ENCODE measurements around the gene SV2A. TPM values are rescaled to one million over a fixed set of nuclear protein-coding genes. Genes with fewer than 3 reads are reported as not detected.

The SV2A gene
- total RNA-seq, 2 donors from 2014 or later: 22.7 to 24.3 TPM

- peak overlapping the region; percentile 93 for H3K4me3 ChIP-seq
- peak overlapping the region; percentile 63 to 77 for H3K27ac ChIP-seq
- no peaks in the 10 kb centered on the region for H3K9me3 ChIP-seq
- ATAC-seq (ENCODE audit: insufficient number of reproducible peaks, low FRiP score, low read depth) (no peak), DNase-seq (ENCODE audit: low spot score) (no peak)
- peaks cover 13% of the 10 kb centered on the region for H3K36me3 ChIP-seq
- peaks cover 7 to 27% of the 10 kb centered on the region in 2 donors for H3K4me1 ChIP-seq (ENCODE audit: control insufficient read depth in 1 of 2, low read depth in 2 of 2)
- H3K27me3 ChIP-seq (replicated peaks; ENCODE audit: insufficient read depth): no peaks in the 10 kb centered on the region
- TF ChIP-seq CTCF (IDR thresholded peaks at IDR 0.05): no peak
Measured at GRCh38 chr1:149915429-149916192, 2.0 kb downstream of the SV2A start.

DNA sequence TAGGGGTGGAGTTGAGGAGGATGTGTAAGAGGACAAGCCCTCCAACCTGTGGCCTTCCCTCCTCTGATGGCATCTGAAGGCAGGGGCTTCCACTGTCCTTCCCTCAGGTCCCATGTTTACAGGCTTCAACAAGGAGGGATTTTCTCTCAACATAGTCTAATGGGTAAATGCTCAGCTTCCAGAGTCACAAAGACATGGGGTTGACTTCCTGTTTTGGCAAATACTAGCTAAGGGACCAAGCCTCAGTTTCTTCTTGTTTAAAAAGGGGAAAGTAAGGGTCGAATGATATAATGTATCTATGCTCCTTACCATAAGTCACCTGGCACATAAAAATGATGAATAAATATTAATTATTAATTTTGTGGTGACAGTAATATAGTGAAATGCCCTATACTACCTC lies 3.1 kb downstream of the SV2A start:
- Histone ChIP-seq H3K4me3 (no peak overlapping the region), H3K4me1 (ENCODE audit: control insufficient read depth in 1 of 2, low read depth in 2 of 2) (peaks cover 7 to 27% of the 10 kb centered on the region in 2 donors), H3K27me3 (replicated peaks; ENCODE audit: insufficient read depth) (no peaks in the 10 kb centered on the region), H3K9me3 (no peaks in the 10 kb centered on the region), H3K36me3 (peaks cover 19% of the 10 kb centered on the region), H3K27ac (no peak overlapping the region)
- no peak for TF ChIP-seq CTCF (IDR thresholded peaks at IDR 0.05)
- DNase-seq (ENCODE audit: low spot score) (no peak), ATAC-seq (ENCODE audit: insufficient number of reproducible peaks, low FRiP score, low read depth) (no peak)

DNA sequence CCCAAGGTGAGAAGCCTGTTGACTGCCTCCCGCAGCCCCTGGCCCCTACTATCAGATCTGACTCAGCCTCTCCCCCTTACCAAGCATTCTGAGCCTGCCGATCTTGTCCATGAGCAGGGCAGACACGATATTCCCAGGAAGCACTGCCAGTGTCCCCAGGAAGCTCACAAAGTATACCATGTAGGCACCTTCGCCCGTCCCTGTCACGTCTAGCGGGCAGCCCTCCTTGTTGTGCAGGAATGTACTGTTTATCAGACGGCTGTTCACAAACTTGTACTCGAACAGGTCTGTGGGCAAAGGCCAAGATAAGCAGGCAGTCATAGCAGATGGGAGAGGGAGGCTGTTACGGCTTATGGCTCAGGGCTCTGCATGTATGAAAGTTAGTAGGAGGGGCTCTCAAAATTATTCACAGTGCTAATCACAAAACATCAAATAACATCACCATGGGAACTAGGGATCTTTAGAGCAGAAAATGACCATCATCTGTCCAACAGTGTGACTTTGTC lies 11.0 kb downstream of the SV2A start:
- Histone ChIP-seq H3K4me1 (ENCODE audit: control insufficient read depth in 1 of 2, low read depth in 2 of 2) (no peaks in the 10 kb centered on the region), H3K27ac (no peak overlapping the region), H3K36me3 (peaks cover 33% of the 10 kb centered on the region), H3K27me3 (replicated peaks; ENCODE audit: insufficient read depth) (no peaks in the 10 kb centered on the region), H3K4me3 (no peak overlapping the region), H3K9me3 (no peaks in the 10 kb centered on the region)
- ATAC-seq (ENCODE audit: insufficient number of reproducible peaks, low FRiP score, low read depth) (no peak), DNase-seq (ENCODE audit: low spot score) (no peak)
- no peak for TF ChIP-seq CTCF (IDR thresholded peaks at IDR 0.05)

DNA sequence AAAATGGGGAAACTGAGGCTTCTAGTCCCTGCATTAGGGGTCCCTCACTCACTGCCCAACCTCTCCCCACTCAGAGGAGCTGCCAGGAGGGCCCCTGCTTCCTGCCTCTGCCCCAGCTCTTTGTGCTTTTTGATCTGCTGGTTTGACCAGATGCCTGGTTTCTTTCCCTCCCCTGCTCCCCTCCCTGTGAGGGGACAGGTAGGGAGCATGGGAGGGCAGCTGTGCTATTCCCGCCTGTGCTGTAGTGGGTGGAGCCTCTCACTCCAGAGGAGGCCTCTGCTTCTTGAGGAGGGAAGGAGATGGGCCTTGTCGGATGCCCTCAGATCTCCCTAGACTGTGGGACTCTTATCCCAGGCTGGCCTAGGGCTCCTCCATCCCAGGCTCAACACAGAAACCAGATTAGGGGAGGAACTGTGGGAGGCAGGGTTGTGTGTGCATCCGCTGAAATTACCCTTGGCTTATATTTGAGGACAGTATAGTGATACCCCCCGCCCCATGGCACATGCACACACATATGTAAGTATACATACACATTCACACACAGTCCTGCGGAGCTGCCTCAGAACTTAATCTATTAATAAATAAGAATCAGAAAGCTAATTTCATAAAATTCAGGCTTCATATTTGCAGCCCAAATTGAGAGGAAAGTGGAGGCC lies 13.7 kb downstream of the SV2A start:
- peaks cover 15% of the 10 kb centered on the region for H3K36me3 ChIP-seq

More for the DNA sequence above, 13.7 kb downstream of the SV2A start:
- Histone ChIP-seq H3K4me1 (ENCODE audit: control insufficient read depth in 1 of 2, low read depth in 2 of 2) (peaks cover 5 to 10% of the 10 kb centered on the region in 2 donors), H3K27me3 (replicated peaks; ENCODE audit: insufficient read depth) (no peaks in the 10 kb centered on the region), H3K27ac (no peak overlapping the region), H3K4me3 (no peak overlapping the region), H3K9me3 (no peaks in the 10 kb centered on the region)
- no peak for ATAC-seq (ENCODE audit: insufficient number of reproducible peaks, low FRiP score, low read depth)
- no peak for DNase-seq (ENCODE audit: low spot score)
- TF ChIP-seq CTCF (IDR thresholded peaks at IDR 0.05): no peak
